GM12875 (cell line): Measurements from ENCODE around the gene PCNX3.

Experiments
- H3K4me3 ChIP-seq: one replicate; pipeline ENCODE4 v1.5.1; 2011; ENCODE audit warnings: low read depth, low read length, control low read depth
- CTCF ChIP-seq: IDR thresholded peaks from 2 replicates; pipeline ENCODE4 v1.5.1; 2011; ENCODE audit warnings: low read depth, mild to moderate bottlenecking, control low read depth, inconsistent platforms, low read length, moderate library complexity, borderline replicate concordance; ENCODE audit not compliant: insufficient read depth

Gene PCNX3

GRCh38 chr11:65611028-65611757 lies 4.4 kb upstream of the PCNX3 start:
- H3K4me3 ChIP-seq = no peak overlapping the region
- TF ChIP-seq CTCF = no peak

GRCh38 chr11:65611758-65612603 lies 3.6 kb upstream of the PCNX3 start:
- TF ChIP-seq CTCF = no peak
- H3K4me3 ChIP-seq = no peak overlapping the region

- no peak for TF ChIP-seq CTCF
- H3K4me3 ChIP-seq = peak overlapping the region; percentile 87
Measured at GRCh38 chr11:65612691-65613090, 2.9 kb upstream of the PCNX3 start.

GRCh38 chr11:65613091-65613928 lies 2.3 kb upstream of the PCNX3 start:
- no peak for TF ChIP-seq CTCF

GRCh38 chr11:65615950-65616574 lies 486 bp downstream of the PCNX3 start:
- H3K4me3 ChIP-seq = peak overlapping the region; percentile 90
- no peak for TF ChIP-seq CTCF

More at GRCh38 chr11:65613091-65613928, 2.3 kb upstream of the PCNX3 start:
- H3K4me3 ChIP-seq = peak overlapping the region; percentile 87

DNA sequence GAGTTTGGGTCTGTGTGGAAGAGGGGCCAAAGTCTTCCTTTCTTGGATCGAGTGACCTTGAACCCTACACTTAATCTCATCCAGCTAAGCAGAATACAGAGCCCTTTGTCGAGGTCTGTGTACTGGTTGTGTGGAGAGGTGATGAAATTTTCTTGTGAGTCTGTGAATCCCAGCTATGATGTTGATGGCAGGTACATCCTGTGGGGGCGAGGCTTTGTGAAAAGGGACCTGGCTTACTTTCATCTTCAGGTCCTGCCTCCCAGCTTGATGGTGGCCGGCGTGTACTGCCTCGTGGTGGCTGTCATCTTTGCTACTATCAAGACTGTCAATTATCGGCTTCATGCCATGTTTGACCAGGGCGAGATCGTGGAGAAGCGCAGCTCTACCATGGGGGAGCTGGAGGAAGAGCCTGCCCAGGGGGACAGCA lies 1.0 kb downstream of the PCNX3 start:
- H3K4me3 ChIP-seq = peak overlapping the region; percentile 90
- no peak for TF ChIP-seq CTCF
